Posterior cingulate gyrus (tissue), 11 donors: ENCODE results near the gene DTHD1.
A peak's percentile ranks its signal among the peaks of the same experiment; 100 is the strongest.

Experiments
- DNase-seq, 10 donors: peaks; one replicate each; pipeline versions ENCODE4 v3.0.0 to v3.0.0-alpha.2; 2020 to 2021; ENCODE audit warnings: mixed read lengths in 3 of 10
- intact Hi-C: fragments of 100-400 bp; cut with DNase I; formaldehyde crosslinking; loops from one replicate; pipeline ENCODE4 v1.15.1; 2023

Gene DTHD1

DNA sequence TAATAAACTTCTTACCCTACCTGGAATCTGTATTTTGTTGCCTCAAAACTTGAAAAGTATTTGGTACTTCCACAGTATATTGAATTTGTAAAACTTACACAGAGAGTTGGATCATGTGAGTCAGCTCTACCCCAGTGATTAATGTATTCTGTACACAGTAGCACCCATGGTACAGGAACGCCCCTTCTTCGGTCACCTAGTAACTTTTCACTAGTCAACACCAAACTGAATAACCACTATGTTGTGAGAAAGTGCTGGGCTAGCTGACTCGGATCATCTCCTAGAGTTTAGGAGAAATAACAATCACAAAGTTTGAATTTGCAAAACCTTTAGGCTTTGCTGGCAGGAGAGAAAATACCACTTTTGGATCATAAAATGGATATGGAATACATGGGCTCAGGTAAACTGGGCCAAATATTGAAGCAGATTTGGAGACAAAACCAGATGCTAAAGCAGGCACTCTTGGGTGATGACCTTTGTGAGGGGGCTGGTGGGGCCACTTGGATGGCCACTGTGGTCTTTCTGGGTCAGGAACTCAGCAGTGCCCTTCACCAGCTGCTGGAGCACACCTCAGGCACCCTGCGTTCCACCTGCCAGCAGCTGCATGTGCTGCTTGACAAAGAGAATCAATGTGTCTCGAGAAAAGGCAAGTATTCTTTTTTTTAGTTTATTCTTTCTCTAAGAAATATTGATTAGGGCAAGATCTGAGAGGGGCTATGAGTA is at the start of gene DTHD1:
Gene DTHD1 (plus strand): TSS at position 233 of the 723 bp plus-strand sequence. CDS start 143 bp downstream, at position 376.
- peak in 2 of 10 donors; percentile 48 to 51 for DNase-seq
- intact Hi-C loops = no loop called here

DNA sequence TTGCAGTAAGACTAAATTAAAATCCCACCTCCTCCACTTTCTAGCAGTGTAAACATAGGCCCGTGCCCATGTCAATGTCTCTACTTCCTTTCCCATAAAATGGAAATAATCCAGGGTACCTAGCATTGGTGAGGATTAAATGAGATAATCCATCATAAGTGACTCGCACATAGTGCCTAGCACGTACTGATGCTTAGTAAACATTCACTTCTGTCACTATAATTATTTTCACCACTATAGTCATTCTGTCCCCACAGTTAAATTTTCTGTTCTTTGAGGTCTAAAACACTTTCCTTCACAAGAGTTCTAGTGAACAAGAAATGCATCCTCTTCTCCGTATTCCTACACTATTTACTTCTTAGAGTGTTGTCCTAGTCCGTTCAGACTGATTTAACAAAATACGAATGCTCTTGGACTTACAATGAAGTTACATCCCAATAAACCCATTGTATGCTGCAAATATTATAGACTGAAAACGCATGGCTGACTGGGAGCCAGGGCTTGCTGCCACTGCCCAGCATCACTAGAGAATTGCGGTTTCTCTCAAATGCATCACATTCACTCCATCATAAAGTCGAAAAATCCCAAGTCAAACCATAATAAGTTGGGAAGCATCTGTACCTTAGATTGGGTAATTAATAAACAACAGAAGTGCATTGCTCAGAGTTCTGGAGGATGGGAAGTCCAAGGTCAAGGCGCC is 47.7 kb upstream of the DTHD1 start:
- intact Hi-C loops = no loop called here
- DNase-seq = peak in 2 of 10 donors; percentile 25 to 47

DNA sequence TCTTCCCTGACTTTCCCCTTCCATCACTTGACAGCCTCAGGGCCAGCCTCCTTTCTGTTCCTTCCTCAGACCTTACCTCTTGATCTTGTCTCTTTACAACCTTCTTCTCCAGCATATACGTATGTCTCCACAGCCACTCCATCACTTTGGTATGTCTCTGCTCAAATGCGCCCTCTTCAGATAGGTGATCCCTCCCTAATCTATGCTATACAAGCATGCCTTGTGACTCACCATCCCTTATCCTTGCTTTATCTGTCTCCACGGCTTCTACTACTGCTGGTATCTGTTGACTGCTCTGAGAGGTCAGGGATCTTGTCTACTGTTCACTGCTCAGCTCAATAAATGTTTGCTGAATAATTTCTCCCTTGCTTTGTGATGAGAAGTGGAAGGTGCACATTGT is 46.1 kb upstream of the DTHD1 start:
- no peak for DNase-seq

DNA sequence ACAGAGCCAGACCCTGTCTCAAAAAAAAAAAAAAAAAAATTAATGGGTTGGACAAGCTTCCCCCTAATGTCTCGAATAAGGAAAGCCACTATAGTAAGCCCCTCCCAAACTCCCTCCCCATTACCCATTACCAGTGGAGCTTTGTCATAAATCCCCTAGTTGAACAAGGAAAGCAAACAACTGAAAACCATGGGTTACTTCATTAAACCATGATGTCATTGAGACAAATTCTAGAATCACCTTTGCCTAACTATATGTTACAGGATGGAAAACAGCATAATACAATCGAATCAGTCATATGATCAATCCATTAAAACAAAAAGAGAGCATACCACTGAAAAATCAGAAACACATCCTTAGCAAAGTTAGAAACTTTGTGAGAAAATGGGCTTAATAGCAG is 45.3 kb upstream of the DTHD1 start:
- no peak for DNase-seq
- intact Hi-C loops = no loop called here

More for the DNA sequence above, 46.1 kb upstream of the DTHD1 start:
- intact Hi-C loops = no loop called here

DNA sequence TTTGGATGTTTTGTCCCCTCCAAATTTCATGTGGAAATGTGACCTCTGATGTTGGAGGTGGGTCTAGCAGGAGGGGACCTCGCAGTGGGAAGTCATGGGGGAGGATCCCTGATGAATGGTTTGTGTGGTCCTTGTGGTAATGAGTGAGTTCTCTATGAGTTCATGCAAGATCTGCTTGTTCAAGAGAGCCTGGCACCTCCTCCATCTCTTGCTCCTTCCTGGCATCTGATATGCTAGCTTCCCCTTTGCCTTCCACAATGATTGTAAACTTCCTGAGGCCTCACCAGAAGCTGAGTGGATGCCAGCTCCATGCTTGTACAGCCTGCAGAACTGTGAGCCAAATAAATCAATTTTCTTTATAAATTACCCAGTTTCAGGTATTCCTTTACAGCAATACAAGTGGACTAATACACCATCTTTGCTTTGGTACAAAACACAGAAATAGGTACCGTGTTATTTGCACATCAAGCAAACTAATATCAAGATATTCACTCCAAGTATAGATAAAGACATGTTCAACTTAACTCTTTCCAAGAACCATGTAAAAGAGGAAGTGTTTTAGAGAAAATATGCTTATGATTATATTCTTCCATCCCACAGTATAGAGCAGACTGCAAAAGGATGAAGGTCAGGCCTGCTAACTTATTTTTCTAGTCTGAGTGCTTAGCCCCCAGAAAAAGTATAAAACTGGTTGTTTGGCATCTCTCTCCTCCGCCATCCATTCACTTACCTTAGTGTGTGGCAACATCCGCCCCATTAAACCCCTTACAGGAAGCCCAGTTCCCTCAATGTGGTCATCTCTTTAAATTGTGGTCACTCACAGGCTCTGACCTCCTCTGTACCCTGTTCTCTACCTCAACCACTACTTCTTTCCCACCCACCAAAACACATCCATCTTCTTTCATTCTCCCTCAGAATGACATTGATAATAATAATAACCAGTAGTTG is 43.8 kb upstream of the DTHD1 start:
- intact Hi-C loops = no loop called here
- DNase-seq = peak in 1 of 10 donors; percentile 11

DNA sequence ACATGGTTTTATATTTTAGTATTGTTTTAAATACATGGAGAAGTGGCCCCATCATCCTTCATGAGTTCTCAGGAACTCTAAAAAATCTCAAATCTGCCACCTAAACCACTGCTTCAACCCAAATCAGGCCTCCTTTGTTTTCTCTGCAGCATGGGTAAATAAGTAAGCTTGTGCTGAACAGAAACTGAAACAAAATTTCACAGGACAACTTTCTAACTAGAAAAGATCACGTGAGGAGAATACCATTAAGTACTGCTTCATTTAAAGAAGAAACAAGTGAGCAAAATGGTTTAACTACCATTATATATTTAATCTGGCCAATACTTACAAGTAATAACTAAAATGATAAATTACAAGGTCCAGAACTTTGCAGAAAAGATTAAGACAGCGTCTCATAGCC is 39.6 kb upstream of the DTHD1 start:
- intact Hi-C loops = no loop called here
- DNase-seq = no peak

DNA sequence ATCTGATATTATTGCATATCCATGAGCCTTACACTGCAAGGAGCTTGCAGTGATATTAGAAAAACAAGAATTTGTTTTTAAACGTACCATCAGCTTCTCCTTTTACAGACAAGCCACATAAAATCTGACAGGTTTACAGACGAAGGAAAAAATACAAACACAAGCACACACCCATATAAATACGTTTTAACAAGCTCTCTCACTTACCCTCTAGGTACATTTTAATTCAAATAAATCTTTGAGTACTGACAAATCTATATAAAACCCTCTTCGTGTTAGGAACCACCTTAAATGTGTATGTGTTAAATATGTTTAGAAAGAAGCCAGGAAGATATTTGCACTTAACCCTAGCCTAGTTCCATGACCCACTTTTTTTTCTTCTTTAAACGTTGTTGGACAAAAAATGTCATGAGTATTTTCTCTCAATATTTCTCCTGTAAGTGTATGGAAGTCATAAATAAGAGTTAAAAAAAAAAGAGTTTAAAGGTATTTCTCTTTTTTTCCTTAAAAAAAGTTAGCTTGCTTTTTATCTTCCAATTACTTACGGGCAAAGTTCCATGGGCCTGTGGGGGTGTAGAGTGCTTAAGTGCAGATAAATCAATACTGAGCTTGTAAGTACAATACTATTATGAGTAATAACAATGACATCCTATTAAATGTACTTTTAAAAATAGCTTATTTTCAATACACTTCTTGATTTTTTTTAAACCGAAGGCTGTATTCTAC is 38.6 kb upstream of the DTHD1 start:
- intact Hi-C loops = no loop called here
- DNase-seq = no peak

DNA sequence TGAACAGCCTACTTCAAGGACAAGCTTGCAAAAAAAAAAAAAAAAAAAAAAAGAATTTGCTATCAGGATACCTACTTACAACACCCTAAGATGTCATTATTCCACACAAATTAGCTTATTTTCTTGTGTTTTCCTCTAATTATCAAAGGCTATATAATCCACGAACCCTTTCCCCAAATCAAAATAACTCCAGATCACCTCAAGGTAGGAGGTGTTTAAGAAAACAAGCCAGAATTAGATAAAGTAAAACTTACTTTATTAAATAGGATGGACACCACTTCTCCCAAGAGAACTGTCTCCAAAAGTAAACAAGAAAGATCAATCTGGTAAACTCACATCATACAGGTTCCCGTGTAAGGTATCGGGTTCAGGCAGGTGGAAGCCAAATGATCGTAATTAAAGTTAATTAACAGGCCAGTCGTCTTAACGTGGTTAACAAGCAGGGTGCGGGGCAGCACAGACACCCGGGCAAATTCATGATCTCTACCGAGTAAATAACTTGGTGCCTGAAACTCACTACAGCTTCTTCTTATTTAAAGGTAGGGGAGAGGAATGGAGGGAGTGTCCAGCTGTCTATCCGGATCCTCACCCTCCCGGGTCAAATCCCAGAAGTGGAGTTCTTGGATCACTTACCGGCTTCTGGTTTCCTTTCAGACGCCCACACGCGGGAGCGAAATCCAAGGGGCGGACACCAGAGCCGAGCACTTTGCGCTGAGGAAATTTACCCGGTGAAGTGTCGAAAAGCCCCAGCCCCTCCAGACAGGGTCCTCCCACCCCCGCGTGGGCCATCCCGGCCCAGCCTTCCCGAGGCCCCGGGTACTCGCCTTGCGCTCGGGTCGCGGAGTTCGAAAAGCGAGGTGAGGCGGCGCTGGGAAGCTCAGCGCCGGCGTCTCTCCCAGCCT is 37.8 kb upstream of the DTHD1 start:
- DNase-seq = peak; percentile 25 to 91 (median 51)

DNA sequence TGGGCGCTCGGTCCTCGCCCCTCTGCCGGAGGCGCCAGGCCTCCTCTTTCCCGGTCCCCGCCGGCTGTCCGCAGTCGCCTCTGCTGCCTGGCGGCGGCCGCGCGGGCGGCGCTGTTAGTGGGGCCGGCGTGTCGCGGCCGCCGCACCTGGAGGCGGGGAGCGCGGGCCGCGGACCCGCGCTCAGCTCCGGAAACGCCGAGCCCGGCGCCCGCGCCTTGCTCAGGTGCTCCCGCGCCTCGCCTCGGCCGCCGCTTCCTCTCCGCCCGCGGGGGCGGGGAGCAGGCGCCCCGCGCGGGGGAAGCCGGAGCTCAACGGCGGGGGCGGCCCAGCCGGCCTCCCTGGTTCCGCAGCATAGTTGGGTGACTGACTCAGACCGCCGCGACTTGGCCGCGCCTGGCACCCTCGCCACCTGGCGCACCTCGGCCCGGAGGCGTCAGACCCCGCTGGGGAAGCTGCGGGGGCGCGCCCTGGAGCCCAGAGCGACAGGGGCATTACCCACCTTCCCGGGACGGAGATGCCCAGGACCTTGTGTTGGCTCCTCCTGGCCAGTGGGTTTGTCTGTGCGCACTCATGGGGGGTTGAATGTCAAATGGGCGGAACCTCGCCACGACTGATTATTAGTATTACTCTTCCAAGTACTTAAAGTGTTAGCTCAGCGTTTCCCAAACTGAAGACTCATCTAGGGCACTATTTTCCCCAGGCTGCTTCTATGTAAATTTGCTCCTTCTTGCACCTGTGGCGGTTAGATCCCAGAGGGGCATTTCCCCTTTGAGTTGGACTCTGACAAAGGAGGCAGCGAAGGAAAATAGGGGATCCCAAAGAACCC is 36.9 kb upstream of the DTHD1 start, which contains the start of gene ARAP2:
Gene ARAP2 (minus strand): TSS at position 258 of the 826 bp plus-strand sequence. CDS start 15,028 bp downstream, outside the sequence.
- DNase-seq = peak in 9 of 10 donors; percentile 28 to 93 (median 51)
- intact Hi-C loops = no loop called here

More for the DNA sequence above, 37.8 kb upstream of the DTHD1 start:
- intact Hi-C loops = no loop called here

DNA sequence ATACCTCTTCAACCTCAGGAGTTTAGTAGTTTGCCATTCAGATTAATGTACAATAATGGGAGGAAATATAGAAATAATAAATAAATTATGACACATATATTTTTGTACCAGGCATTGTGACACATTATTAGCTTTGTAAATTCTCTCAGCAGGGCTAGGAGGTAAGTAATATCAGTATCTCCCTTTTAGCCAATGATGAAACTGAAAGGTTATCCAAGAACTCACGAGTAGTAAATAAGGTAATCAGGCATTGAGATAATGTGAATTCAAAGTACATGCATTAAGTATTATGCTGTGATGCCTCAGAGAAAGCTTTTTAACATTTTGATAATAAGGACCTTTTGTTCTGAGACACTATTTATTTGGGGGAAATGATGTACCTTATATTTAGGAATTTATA is 31.8 kb upstream of the DTHD1 start:
- DNase-seq = no peak
- intact Hi-C loops = no loop called here

DNA sequence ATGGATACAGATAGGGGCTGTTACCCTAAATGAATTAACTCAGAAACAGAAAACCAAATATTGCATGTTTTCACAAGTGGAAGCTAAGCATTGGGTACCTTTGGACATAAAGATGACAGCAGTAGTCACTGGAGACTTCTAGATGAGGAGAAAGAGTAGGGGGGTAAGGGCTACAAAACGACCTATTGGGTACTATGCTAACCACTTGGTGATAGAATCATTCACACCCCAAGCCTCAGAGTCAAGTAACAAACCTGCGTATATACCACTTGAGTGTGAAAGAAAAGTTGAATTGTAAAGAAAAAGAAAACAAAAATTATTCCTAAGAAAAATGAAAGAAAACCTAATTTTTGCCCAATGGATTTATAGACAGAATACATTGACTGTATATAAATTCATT is 29.4 kb upstream of the DTHD1 start:
- intact Hi-C loops = no loop called here
- no peak for DNase-seq

DNA sequence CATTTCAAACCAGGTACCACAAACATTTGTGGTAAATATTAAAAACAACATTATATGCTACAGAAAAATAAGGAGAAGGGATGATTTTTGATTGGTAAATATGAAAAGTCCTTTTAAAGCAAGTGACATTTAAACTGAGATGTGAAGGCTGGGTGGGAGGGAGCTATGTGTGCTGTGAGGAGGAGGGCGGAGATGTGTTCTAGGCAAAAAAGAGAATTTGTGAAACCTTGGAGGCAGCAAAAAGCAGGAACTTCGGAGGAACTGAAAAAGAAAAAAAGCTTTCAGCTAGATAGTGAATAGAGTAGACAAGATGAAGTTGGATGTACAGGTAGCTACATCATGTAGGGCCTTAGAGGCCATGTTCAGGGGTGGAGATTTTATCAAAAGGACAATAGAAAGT is 27.0 kb upstream of the DTHD1 start:
- intact Hi-C loops = no loop called here
- DNase-seq = no peak

DNA sequence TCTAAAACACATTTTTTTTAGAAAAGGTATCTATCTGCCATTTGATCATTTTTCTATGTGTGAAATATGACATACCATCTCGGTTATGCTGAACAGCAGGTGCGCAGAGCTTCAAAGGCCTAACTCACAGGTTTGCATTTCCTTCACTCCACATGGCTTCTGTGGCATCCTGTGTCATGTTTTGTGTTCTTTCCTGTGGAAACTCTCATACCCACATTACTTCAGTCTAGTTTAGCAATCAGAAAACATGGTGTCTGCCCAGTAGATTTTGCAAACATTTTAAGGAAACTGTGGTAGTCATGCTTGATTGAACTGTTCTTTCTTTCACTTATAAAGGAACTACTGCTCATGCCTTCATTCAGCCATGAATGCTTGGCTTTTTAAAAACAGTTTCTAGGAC is 25.8 kb upstream of the DTHD1 start:
- no peak for DNase-seq

DNA sequence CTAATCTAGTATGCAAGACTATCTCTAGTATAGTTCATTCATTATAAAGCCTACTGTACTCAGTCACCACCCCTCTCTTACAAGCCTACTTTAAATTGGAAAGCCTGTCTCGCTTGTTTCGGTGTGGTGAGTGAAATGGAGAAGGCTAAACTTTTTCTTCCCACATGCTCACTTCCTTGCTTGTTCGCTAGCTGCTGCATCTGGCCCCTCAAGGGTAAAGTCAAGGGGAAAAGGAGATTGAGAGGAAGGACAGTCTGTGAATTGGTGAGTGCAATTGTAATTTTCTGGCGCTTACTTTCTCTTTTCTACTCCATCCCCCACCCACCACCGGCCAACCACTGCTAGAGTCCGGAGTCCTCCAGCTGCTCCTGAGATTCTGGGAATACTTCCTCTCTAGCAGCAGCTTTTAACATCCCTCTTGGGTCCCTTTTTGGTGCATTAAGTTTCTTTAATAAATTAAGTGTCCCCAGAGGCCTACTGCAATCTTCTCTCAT is 25.0 kb upstream of the DTHD1 start:
- DNase-seq = peak in 1 of 10 donors; percentile 17
- intact Hi-C loops = no loop called here

More for the DNA sequence above, 25.8 kb upstream of the DTHD1 start:
- intact Hi-C loops = no loop called here

DNA sequence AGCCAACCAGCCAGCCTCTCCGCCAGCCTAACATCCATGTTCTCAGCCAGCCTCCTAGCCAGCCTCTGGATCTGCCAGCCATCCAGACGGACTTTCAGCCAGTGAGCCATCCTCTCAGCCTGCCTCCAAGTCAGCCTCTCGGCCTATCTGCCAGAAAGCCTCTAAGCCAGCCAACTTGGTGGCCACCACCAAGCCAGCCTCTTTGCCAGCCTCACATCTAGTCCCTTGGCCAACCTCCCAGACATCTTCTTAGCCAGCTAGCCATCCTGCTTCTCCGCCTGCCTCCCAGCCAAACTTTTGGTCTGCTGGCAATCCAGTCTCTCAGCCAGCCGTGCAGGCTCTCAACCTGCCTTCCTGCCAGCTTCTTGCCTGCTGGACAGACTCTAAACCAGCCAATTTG is 20.7 kb upstream of the DTHD1 start:
- peak in 6 of 10 donors; percentile 19 to 82 (median 54) for DNase-seq
- intact Hi-C loops = no loop called here

DNA sequence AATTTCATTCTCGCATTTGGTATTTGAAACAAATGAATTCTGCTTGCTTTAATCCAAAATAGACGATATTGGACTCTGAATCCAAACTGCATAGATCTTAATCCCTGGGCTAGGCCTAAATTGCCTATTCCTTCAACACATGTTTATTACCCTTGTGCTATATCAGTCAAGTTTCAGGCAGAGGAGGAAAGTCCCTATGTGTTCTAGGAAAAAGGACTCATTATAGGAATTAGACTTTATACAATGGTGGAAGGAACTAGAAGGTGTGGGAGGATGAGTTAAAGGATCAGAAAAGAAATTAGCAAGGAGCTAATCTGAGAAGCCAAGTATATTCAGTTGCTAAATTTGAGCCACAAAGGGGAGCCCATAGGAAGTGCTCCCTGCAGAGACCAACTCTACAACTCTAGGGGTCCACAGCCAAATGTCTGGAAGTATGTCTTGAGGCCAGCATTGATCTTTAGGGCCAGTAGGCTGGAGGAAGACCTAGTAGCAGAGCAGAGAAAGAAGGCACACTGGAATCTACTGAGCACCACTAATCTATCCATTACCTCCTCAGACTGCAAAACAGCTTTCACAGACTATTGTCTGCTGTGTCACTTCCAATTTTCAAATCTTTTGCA is 17.1 kb upstream of the DTHD1 start:
- DNase-seq = no peak
- intact Hi-C loops = no loop called here

DNA sequence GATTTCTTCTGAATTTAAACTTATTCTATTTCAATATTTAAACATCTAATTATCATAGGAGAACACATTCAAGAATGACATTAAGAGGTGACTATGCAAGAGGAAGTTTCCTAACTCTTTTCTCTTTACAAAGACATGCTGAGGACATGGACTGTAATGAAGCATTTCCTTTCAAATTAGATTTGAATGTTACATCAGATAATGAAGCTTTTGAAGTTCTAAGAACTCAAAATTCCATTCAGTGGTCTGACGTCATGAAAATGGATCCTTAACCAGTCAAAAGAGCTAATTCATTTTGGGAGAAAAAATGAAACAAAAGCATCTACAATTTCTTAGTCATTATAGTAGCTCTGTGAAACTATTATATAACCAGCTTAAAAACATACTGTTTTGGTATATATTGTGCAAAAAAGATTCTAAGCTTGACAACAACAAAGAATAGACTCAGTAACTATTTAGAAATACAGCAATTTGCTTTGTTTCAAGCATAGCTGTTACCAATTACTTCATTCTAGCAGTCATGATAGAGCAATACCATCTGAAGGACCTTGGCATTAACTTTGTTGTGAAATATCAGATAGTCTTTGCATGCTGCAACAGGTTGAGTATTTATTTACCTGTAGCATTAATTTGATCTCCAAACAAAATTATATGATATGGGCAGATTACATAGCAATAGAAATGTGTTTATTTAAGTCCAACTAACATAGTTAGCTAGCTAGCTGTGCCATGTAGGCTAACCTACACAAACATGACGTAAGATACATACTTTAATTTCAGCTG is 13.7 kb upstream of the DTHD1 start:
- intact Hi-C loops = no loop called here
- no peak for DNase-seq
